ENCODE data around the gene PRDM16.

Gene PRDM16

GRCh38 chr1:3457910-3458883, 389.2 kb downstream of the PRDM16 start:
- no peak for DNase-seq

DNA sequence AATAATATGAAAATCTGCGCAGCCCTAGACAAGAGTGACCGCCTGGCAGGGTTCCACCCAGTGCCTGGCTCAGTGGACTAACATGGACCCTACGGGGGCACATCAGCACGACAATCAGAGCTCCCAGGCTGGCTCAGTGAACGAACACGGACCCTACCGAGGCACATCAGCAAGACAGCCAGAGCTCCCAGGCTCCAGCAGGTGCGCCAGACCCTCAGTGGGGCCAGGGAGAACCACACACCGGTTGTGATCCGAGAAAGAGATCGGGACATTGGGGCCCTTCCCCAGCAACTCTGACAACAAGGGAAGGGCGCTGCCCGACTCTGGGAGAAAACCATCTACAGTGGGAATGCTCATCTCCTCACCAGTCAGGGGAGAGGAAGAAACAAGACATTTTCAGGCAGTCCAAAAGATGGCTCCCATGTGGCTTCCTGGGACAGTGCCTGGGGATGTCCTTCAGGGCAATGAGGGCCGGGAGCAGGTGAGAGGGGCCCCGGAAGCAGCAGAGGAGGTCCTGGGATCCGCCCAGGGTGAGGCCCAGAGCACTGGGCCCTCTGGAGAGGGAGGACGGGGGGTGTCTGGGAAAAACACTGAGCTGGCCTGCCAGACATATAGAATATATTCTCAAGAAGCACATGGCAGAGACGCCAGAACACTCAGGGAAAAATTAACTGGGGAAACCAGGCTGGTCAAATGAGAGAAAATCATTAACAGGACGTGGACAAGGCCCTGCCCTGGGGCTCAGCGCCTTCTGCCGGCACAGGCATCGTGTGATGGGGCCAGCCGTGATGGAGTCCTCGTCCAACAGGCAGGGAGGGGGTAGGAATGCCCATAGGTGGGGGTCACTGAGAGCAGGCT, 390.3 kb downstream of the PRDM16 start:
- DNase-seq, result no peak

DNA sequence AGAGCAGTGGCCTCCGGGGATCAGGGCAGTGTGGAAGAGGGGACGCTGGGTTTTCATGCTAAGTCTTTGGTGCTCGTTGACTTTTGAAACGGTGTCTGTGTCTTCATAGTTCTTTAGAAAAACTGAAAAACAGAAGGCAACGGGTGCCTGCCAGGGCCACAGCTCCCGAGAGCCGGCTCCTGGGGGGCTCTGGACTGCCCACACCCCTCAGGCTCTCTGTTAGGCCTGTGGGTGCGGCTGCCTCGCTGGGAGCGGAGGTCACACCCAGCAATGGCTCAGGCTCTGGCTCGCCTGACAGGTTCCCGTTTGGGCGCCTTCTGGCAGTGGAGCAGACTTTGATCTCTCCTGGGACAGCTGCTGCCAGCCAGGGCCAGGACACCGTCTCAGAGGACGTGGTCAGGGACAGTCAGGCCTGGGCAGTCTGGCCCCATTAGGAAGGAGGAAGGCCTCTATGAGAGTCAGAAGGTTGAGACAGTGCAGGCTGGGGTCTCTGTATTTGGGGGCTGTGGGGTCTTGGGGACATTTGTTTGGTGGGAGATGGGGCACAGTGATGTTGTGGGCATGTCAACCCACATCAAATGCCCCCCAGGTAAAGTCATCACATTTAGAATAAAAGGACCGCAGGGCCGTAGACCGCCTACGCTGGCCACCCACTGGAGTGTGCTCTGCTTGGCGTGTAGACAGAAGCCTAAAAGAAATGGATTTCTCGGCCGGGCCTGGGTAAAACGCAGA, 391.1 kb downstream of the PRDM16 start:
- DNase-seq, result no peak

DNA sequence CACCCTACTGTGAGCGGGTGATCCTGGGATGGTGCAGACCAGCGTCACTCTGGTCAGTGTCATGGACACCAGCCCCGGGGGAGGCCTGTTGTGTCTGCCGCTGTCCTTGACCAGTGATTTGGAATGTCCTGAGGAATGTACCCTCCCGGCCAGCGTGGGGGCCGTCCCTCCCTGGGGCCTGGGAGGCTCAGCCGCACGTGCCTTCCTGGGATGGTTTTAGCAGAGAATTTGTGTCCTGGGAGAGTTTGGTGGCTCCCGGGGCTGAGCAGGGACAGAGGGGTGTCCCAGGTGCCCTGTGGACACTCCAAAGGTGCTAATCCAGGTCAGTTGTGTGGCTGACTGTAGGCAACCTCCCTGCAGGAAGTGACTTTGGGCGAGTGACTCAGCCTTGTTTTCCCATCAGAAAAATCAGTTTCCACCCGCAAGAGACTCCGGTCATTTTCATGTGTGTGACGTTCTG, 391.7 kb downstream of the PRDM16 start:
- DNase-seq, result no peak

GRCh38 chr1:3461238-3461933, 392.4 kb downstream of the PRDM16 start:
- no peak for DNase-seq

- no peak for DNase-seq
Measured at GRCh38 chr1:3461934-3462275, 392.9 kb downstream of the PRDM16 start.

GRCh38 chr1:3462356-3463012, 393.5 kb downstream of the PRDM16 start:
- DNase-seq, result no peak

DNA sequence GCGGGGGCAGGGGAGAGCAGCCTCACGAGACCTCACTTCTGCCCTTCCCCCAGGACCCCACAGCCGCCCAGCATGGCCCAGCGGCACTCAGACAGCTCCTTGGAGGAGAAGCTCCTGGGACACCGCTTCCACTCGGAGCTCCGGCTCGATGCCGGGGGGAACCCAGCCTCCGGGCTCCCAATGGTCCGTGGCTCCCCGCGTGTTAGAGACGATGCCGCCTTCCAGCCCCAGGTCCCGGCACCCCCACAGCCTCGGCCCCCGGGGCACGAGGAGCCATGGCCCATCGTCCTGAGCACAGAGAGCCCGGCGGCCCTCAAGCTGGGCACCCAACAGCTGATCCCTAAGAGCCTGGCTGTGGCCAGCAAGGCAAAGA, 394.0 kb downstream of the PRDM16 start:
- no peak for DNase-seq

DNA sequence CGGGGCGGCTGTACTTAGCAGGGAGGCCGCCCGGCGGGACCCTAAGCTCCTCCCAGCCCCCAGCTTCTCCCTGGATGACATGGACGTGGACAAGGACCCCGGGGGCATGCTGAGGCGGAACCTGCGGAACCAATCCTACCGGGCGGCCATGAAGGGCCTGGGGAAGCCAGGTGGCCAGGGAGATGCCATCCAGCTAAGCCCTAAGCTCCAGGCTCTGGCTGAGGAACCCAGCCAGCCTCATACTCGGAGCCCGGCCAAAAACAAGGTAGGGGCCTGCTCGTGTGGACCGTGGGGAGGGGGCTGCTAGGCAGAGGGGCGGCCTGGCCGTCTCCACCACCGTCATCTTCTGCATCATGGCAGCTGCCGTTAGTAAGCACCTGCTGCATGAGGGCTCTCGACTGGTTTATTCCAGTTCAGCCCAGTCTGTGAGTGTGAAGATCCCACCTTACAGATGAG, 394.4 kb downstream of the PRDM16 start:
- no peak for DNase-seq

GRCh38 chr1:3463891-3464648, 395.1 kb downstream of the PRDM16 start:
- DNase-seq, result no peak

GRCh38 chr1:3464649-3465025, 395.6 kb downstream of the PRDM16 start:
- DNase-seq, result no peak

- no peak for DNase-seq
Measured at GRCh38 chr1:3465091-3465934, 396.3 kb downstream of the PRDM16 start.

DNA sequence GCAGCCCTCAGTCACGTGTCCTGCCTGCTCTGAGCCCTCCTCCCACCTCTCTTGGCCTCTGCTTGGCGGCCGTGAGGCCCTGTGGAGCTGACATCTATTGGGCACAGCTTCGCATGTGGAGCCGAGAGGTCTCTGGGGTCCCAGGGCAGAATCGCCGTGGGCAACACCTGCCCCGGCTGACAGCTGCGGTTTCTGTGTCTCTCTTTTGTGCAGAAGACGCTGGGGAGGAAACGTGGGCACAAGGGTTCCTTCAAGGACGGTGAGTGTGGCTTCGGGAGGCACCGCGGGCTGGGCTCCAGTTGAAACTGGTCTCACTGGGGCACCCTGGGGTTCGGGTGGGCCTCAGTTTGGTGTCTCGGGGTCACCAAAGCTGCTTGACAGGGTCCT, 396.9 kb downstream of the PRDM16 start:
- DNase-seq, result no peak

DNA sequence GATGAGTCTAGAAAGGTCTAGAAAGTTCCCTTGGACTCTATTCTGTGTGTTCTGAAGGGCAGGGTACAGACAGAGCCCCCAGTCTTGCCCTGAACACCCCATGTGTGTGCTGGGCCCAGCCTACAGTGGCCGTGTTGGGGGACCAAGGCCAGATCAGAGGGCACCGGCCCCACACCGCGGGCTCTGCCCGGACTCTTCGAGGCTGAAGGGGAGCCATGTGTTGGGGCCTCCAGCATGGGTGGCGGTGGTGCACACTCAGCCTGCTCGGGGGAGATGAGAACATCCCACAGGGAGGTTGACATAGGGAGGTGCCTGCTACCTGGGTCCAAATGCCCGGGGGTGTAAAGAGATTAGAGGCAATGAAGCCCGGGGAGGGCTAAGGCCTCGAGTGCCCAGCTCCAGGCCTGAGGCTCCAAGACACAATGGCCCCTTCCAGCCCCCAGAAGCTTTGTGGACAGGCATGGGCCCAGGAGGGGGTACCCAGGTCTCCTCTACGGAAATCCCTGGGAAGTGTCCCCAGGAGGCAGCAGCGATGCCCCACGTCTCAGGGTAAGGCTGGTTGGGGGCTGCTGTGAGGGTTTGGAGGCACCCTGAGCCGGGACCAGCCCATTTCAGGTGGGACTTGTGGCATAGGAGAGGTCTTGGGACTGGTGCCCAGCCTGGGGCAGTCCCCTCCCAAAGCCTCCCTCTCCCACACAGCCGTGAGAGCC, 397.5 kb downstream of the PRDM16 start:
- no peak for DNase-seq

- no peak for DNase-seq
Measured at GRCh38 chr1:3467096-3468036, 398.4 kb downstream of the PRDM16 start.

DNA sequence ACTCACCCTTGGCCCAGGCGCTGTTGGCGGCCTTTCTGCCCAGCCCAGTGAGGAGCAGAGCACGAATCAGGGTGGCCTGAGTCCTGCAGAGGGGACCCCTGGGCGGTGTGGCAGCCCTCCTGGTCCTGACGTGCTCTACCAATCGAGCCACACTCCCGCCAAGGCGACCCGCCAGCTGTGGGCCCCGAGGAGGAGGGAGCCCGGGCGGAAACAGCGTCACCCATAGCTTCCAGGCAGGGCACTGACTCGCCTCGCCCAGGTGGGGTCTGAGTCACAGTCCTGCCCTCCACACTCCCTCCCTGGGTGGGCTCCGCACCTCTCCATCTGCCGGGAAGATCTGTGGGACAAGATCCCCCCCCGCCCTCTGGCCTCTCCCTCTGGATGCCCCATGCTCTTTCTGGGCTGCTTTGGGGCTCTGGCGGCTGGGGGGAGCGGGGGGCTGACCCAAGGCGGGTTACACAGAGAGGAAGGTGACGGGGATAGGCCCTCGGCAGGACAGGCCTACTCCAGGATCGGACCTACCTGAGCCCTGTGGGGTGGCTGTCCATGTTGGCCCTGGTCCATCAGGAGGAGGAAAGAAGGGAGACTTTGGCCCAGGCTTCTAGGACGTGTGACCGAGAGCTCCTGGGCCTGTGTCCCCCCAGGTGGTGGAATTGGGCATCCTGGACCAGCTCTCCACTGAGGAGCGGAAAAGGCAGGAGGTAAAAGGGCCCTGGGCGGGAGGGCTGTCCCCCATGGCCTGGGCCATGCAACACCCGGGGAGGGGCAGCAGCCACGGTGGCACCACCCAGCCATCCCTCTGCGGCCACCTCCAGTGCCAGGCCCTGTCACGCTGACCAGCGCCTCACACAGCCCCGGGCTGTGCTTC, 399.5 kb downstream of the PRDM16 start:
- DNase-seq, result no peak

All from activated naive CD4-positive, alpha-beta T cell treated with Interleukin-2 at 50 U/mL for 16 hours (primary cell).